CD8-positive, alpha-beta memory T cell (primary cell): ENCODE results near the gene PPP6R3. TPM values are rescaled to one million over a fixed set of nuclear protein-coding genes. Genes with fewer than 3 reads are reported as not detected.

Source experiments
- CTCF ChIA-PET: fragments of 350-600 bp; sonication (Branson Sonifier 250); formaldehyde crosslinking; loops from one replicate; lab custom pipeline; 2021; ENCODE audit warnings: antibody characterized with exemption; lab: Charles Lee
- POLR2A ChIA-PET: fragments of 350-600 bp; sonication (Branson Sonifier 250); formaldehyde crosslinking; loops from one replicate; lab custom pipeline; 2021; ENCODE audit warnings: antibody characterized with exemption; lab: Charles Lee
- DNase-seq, 5 donors: peaks; one replicate each; pipeline versions ENCODE4 v3.0.0 to v3.0.0-alpha.2; 2020 to 2022; ENCODE audit warnings: mixed read lengths in 1 of 5
- H3K27ac ChIP-seq: one replicate; pipeline ENCODE4 v1.7.0; 2013; ENCODE audit warnings: low read depth, mild to moderate bottlenecking, low read length, moderate library complexity
- H3K27me3 ChIP-seq: 2 replicates; pipeline ENCODE4 v1.7.0; 2013; ENCODE audit warnings: low read length, mild to moderate bottlenecking; ENCODE audit not compliant: insufficient read depth, poor library complexity, severe bottlenecking
- H3K36me3 ChIP-seq: 2 replicates; pipeline ENCODE4 v1.7.0; 2013; ENCODE audit warnings: mild to moderate bottlenecking, low read length, moderate library complexity; ENCODE audit not compliant: insufficient read depth
- H3K4me1 ChIP-seq: 2 replicates; pipeline ENCODE4 v1.7.0; 2013; ENCODE audit warnings: mild to moderate bottlenecking, low read length, moderate library complexity; ENCODE audit not compliant: insufficient read depth
- H3K4me3 ChIP-seq: 2 replicates; pipeline ENCODE4 v1.7.0; 2013; ENCODE audit warnings: mild to moderate bottlenecking, low read length
- H3K9me3 ChIP-seq: 2 replicates; pipeline ENCODE4 v1.7.0; 2013; ENCODE audit warnings: mild to moderate bottlenecking, low read length
- H3K27ac Mint-ChIP-seq, 8 donors: one replicate each; pipeline ENCODE4 v1.8.0; 2020 to 2021; ENCODE audit warnings: mixed read lengths in 8 of 8, mild to moderate bottlenecking in 6 of 8, inconsistent platforms in 3 of 8, moderate library complexity in 3 of 8
- H3K27me3 Mint-ChIP-seq, 2 donors: one replicate each; pipeline ENCODE4 v1.8.0; 2020 to 2021; ENCODE audit warnings: mixed read lengths in 2 of 2, mild to moderate bottlenecking in 1 of 2, moderate library complexity in 1 of 2
- H3K36me3 Mint-ChIP-seq, 3 donors: one replicate each; pipeline ENCODE4 v1.8.0; 2020 to 2021; ENCODE audit warnings: mixed read lengths in 3 of 3, inconsistent platforms in 1 of 3, mild to moderate bottlenecking in 1 of 3
- H3K4me1 Mint-ChIP-seq, 3 donors: one replicate each; pipeline ENCODE4 v1.8.0; 2020 to 2021; ENCODE audit warnings: mixed read lengths in 3 of 3, inconsistent platforms in 1 of 3, mild to moderate bottlenecking in 1 of 3
- H3K4me3 Mint-ChIP-seq, 7 donors: one replicate each; pipeline ENCODE4 v1.8.0; 2020 to 2021; ENCODE audit warnings: mixed read lengths in 7 of 7, mild to moderate bottlenecking in 6 of 7, moderate library complexity in 4 of 7, inconsistent platforms in 2 of 7
- H3K9me3 Mint-ChIP-seq, 5 donors: one replicate each; pipeline ENCODE4 v1.8.0; 2020 to 2022; ENCODE audit warnings: mixed read lengths in 5 of 5, mild to moderate bottlenecking in 3 of 5, moderate library complexity in 2 of 5, inconsistent platforms in 1 of 5
- polyA plus RNA-seq: library from polyadenylated mRNA; unstranded; fragments of 300-500 nt; fragmentation: Illumina TruSeq; gene quantifications from one replicate; pipeline ENCODE4 v1.2.3, GENCODE V29; 2021
- total RNA-seq, 2 experiments: library from RNA; stranded (reverse); gene quantifications; one replicate each; pipeline ENCODE4 v1.2.3, GENCODE V29; 2021

Gene PPP6R3
- total and polyA plus RNA-seq, 3 experiments from 2014 or later, result 49.3 to 119 (median 118) TPM

- ChIA-PET POLR2A (no interaction called here), CTCF (no interaction called here)
- no peak overlapping the region for H3K4me3 Mint-ChIP-seq
- Histone ChIP-seq H3K4me3 (no peak overlapping the region), H3K36me3 (peaks cover 50% of the 10 kb centered on the region), H3K4me1 (no peaks in the 10 kb centered on the region), H3K27me3 (no peaks in the 10 kb centered on the region), H3K9me3 (no peaks in the 10 kb centered on the region), H3K27ac (no peak overlapping the region)
- peak overlapping the region in 3 of 8 donors; percentile 22 to 36 (median 32) for H3K27ac Mint-ChIP-seq
- H3K4me1 Mint-ChIP-seq, result peaks cover 8 to 18% (median 17%) of the 10 kb centered on the region in 3 donors
- no peak for DNase-seq
- no peaks in the 10 kb centered on the region for H3K9me3 Mint-ChIP-seq
- H3K36me3 Mint-ChIP-seq, result peaks cover 4 to 94% (median 24%) of the 10 kb centered on the region in 3 donors
- no peaks in the 10 kb centered on the region for H3K27me3 Mint-ChIP-seq
Observed at GRCh38 chr11:68581439-68581838, 120.9 kb downstream of the PPP6R3 start.

GRCh38 chr11:68581901-68582300 lies 121.3 kb downstream of the PPP6R3 start:
- H3K4me1 ChIP-seq, result no peaks in the 10 kb centered on the region
- Mint-ChIP-seq H3K27ac (no peak overlapping the region), H3K4me1 (peaks cover 8 to 18% (median 17%) of the 10 kb centered on the region in 3 donors), H3K9me3 (no peaks in the 10 kb centered on the region), H3K4me3 (no peak overlapping the region), H3K27me3 (no peaks in the 10 kb centered on the region), H3K36me3 (peaks cover 4 to 94% (median 22%) of the 10 kb centered on the region in 3 donors)
- H3K27ac ChIP-seq, result no peak overlapping the region
- no peaks in the 10 kb centered on the region for H3K9me3 ChIP-seq
- no peak overlapping the region for H3K4me3 ChIP-seq
- no peaks in the 10 kb centered on the region for H3K27me3 ChIP-seq
- peaks cover 50% of the 10 kb centered on the region for H3K36me3 ChIP-seq
- ChIA-PET POLR2A (no interaction called here), CTCF (no interaction called here)
- DNase-seq, result no peak

DNA sequence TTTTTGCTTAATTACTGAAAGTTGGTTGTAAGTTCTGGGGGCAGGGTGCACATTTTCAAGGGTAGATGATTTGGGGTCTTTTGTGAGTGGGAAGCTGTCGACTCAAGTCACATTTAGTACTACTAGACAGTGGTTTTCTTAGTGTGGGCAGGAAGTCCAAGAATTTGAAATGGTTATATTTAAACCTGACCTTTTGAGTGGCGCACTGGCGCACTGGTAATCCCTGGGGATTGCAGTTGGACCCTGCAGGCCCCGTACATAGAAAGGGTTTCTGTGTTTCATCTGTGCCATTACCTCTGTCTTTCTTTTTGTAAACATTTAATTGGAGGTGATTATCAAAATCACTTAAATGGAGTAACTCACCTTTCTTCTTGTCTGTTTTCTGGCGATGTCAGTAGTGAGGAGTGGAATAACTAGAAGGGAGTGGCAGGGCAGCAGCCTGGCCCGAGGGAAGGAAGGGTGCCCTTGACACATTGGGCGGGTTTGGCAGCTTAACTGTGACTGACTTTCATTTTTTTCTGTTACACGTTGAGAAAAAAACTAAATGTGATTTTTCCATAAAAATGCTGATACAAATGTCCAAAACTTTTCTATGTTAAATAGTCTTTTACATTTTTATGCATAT lies 122.0 kb downstream of the PPP6R3 start:
- H3K27ac Mint-ChIP-seq, result peak overlapping the region in 1 of 8 donors; percentile 83

DNA sequence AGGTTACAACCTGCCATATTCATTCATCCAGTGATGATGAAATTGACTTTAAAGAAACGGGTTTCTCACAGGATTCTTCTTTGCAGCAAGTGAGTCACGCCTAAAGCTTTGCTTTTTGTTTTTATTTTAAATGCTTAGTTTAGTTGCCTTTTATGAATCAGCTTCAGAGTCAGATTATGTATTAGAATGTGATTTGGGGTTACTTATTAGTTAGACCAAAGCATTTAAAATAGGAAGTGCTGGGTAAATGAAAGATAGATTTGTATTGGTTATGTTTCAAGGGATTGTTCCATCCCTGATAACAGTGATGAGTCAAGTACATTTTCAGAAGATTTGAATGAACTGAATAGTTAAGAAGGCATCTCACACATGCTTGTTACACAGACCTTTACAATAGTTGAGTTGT lies 122.5 kb downstream of the PPP6R3 start:
- POLR2A ChIA-PET, result no interaction called here
- Histone ChIP-seq H3K27ac (no peak overlapping the region), H3K27me3 (no peaks in the 10 kb centered on the region), H3K9me3 (no peaks in the 10 kb centered on the region), H3K4me3 (no peak overlapping the region), H3K4me1 (no peaks in the 10 kb centered on the region), H3K36me3 (peaks cover 46% of the 10 kb centered on the region)
- Mint-ChIP-seq H3K4me1 (peaks cover 8 to 18% (median 17%) of the 10 kb centered on the region in 3 donors), H3K36me3 (peaks cover 4 to 94% (median 19%) of the 10 kb centered on the region in 3 donors), H3K27ac (peak overlapping the region in 1 of 8 donors; percentile 17), H3K4me3 (no peak overlapping the region), H3K27me3 (no peaks in the 10 kb centered on the region), H3K9me3 (no peaks in the 10 kb centered on the region)
- no peak for DNase-seq
- CTCF ChIA-PET, result interaction anchor here (0.9 to 1.4 kb wide), 2 partner anchors 11 to 17 kb away, joined by 3 read pairs; no protein-coding TSS in a partner anchor

More for the DNA sequence above, 122.0 kb downstream of the PPP6R3 start:
- ChIA-PET POLR2A (no interaction called here), CTCF (interaction anchor here (0.9 kb wide), 1 partner anchor 10 kb away, joined by 3 read pairs; no protein-coding TSS in a partner anchor)
- H3K4me3 ChIP-seq, result no peak overlapping the region
- Mint-ChIP-seq H3K4me3 (no peak overlapping the region), H3K36me3 (peaks cover 4 to 94% (median 21%) of the 10 kb centered on the region in 3 donors), H3K27me3 (no peaks in the 10 kb centered on the region), H3K9me3 (no peaks in the 10 kb centered on the region), H3K4me1 (peaks cover 8 to 18% (median 17%) of the 10 kb centered on the region in 3 donors)
- H3K27ac ChIP-seq, result no peak overlapping the region
- no peak for DNase-seq
- no peaks in the 10 kb centered on the region for H3K9me3 ChIP-seq
- no peaks in the 10 kb centered on the region for H3K27me3 ChIP-seq
- H3K4me1 ChIP-seq, result no peaks in the 10 kb centered on the region
- peaks cover 46% of the 10 kb centered on the region for H3K36me3 ChIP-seq

GRCh38 chr11:68584097-68584496 lies 123.5 kb downstream of the PPP6R3 start:
- Histone ChIP-seq H3K4me1 (no peaks in the 10 kb centered on the region), H3K27ac (no peak overlapping the region), H3K9me3 (no peaks in the 10 kb centered on the region), H3K27me3 (no peaks in the 10 kb centered on the region), H3K4me3 (no peak overlapping the region), H3K36me3 (peaks cover 38% of the 10 kb centered on the region)
- Mint-ChIP-seq H3K27me3 (no peaks in the 10 kb centered on the region), H3K9me3 (no peaks in the 10 kb centered on the region), H3K36me3 (peaks cover 4 to 92% (median 15%) of the 10 kb centered on the region in 3 donors), H3K27ac (peak overlapping the region in 3 of 8 donors; percentile 42 to 53 (median 43)), H3K4me3 (no peak overlapping the region), H3K4me1 (peaks cover 8 to 18% (median 17%) of the 10 kb centered on the region in 3 donors)
- ChIA-PET CTCF (interaction anchor here (0.7 to 1.8 kb wide), 11 partner anchors 9 to 255 kb away, joined by 3 to 7 read pairs (median 3); no protein-coding TSS in a partner anchor), POLR2A (interaction anchor here (0.6 kb wide), 1 partner anchor 51 kb away, joined by 8 read pairs; no protein-coding TSS in a partner anchor)
- DNase-seq, result peak; percentile 26 to 64 (median 29)

DNA sequence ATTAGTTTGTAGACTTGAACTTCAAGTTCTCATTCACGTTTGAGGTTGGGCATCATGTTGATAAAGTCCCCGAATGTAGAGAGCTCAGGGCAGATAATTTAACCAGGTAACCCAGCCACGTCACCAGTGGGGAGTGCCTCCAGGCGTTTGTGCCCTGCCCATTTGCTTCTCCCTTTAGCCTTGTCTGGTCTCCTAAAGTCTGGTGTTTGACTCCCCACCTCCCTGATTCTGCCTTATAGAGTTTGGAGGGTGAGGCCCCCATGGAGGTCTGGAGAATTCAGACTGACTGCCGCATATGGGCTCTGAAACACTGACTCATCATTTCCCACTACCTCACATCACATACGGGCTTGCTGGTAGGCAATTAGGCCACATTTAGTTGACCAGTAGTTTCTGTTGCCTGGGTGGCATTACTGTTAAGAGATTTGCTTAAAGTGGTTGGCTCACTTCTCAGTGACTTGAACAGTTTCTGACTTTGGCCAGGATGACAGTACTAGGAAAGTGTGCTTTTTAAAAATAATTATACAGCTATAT lies 124.5 kb downstream of the PPP6R3 start:
- Mint-ChIP-seq H3K36me3 (peaks cover 4 to 92% (median 16%) of the 10 kb centered on the region in 3 donors), H3K4me3 (no peak overlapping the region), H3K9me3 (no peaks in the 10 kb centered on the region), H3K27ac (peak overlapping the region in 1 of 8 donors; percentile 19), H3K27me3 (no peaks in the 10 kb centered on the region), H3K4me1 (peaks cover 8 to 18% (median 11%) of the 10 kb centered on the region in 3 donors)
- ChIA-PET POLR2A (no interaction called here), CTCF (interaction anchor here (0.7 to 1.8 kb wide), 7 partner anchors 12 to 254 kb away, joined by 3 to 5 read pairs (median 3); no protein-coding TSS in a partner anchor)
- Histone ChIP-seq H3K4me3 (no peak overlapping the region), H3K27ac (no peak overlapping the region), H3K9me3 (no peaks in the 10 kb centered on the region), H3K4me1 (no peaks in the 10 kb centered on the region), H3K27me3 (no peaks in the 10 kb centered on the region), H3K36me3 (peaks cover 34% of the 10 kb centered on the region)
- no peak for DNase-seq

DNA sequence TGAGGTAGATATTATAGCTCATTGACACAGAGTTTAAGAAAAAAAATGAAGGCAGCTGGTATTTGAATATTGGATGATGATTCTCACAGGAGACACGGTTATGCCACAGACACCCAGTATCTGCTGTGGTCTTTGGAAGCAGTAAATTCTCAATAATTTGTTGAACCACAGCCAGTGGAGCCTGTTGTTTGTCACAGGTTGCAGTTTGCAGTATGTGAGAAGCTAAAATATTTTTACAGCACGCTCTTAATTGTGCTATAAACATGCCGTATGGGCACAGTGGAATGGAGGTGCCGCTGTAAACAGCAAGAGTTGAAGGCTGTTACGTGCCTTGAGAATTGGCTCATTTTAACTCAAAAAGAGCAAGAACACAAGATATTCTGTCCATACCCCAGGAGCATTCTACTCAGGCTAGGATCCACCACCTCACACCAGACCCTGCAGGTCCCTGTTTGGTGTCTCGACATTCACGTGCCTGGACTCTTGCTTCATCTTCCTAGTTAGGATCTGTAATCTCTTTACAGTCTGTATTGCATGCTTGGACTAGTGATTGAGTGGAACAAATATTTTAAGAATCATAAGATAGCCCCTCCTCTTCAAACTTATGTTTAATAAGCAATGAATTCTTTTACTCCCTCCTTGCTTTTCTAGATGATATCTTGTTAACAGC lies 129.1 kb downstream of the PPP6R3 start:
- no peak for DNase-seq
- H3K9me3 ChIP-seq, result no peaks in the 10 kb centered on the region
- H3K4me1 ChIP-seq, result no peaks in the 10 kb centered on the region
- Mint-ChIP-seq H3K27ac (peak overlapping the region in 2 of 8 donors; percentile 31 to 58), H3K9me3 (no peaks in the 10 kb centered on the region), H3K4me1 (peaks cover 0 to 2% (median 0%) of the 10 kb centered on the region in 3 donors), H3K27me3 (peaks cover 0 to 1% of the 10 kb centered on the region in 2 donors), H3K36me3 (peaks cover 16 to 94% (median 29%) of the 10 kb centered on the region in 3 donors), H3K4me3 (no peak overlapping the region)
- peaks cover 53% of the 10 kb centered on the region for H3K36me3 ChIP-seq
- ChIA-PET POLR2A (interaction anchor here (0.5 kb wide), 1 partner anchor 68 kb away, joined by 4 read pairs; no protein-coding TSS in a partner anchor), CTCF (no interaction called here)
- no peaks in the 10 kb centered on the region for H3K27me3 ChIP-seq
- H3K27ac ChIP-seq, result no peak overlapping the region
- no peak overlapping the region for H3K4me3 ChIP-seq
